Left lobe of liver (tissue), 2 donors: ENCODE data around the gene PAX5. TPM values are rescaled to one million over a fixed set of nuclear protein-coding genes. Genes with fewer than 3 reads are reported as not detected.

ENCODE experiments used
- ATAC-seq: fragments of 200-7000 bp; cut with Tn5 transposase; one replicate; pipeline ENCODE4 v1.9.1; 2020; ENCODE audit warnings: mild to moderate bottlenecking, moderate library complexity
- DNase-seq: peaks from one replicate; pipeline ENCODE4 v3.0.0-alpha.2; 2020; ENCODE audit warnings: low spot score
- total RNA-seq: library from RNA; stranded (reverse); gene quantifications from one replicate; pipeline ENCODE4 v1.2.1, GENCODE V29; 2021
- donor health status: DM: no; HTN: no; CAD: no; lungs with moderate emphysema.
- donor health status: DM: no; HTN: yes; CAD: no.

The PAX5 gene
- total RNA-seq, 1 donor from 2014 or later, result 0.05 TPM

- DNase-seq, result no peak
- no peak for ATAC-seq
Measured at GRCh38 chr9:36935768-36936497, 98.1 kb downstream of the PAX5 start.

GRCh38 chr9:36935332-36935731 is 98.7 kb downstream of the PAX5 start:
- DNase-seq (no peak), ATAC-seq (no peak)

GRCh38 chr9:36934478-36935065 is 99.5 kb downstream of the PAX5 start:
- ATAC-seq, result no peak
- DNase-seq, result no peak

- DNase-seq (no peak), ATAC-seq (no peak)
Measured at GRCh38 chr9:36933676-36934215, 100.3 kb downstream of the PAX5 start.

GRCh38 chr9:36932198-36932597 is 101.9 kb downstream of the PAX5 start:
- DNase-seq (no peak), ATAC-seq (no peak)

- no peak for ATAC-seq
Measured at GRCh38 chr9:36930941-36931340, 103.1 kb downstream of the PAX5 start.

GRCh38 chr9:36929350-36929675 is 104.8 kb downstream of the PAX5 start:
- no peak for ATAC-seq
- peak; percentile 16 for DNase-seq

More at GRCh38 chr9:36930941-36931340, 103.1 kb downstream of the PAX5 start:
- no peak for DNase-seq

GRCh38 chr9:36928670-36929349 is 105.3 kb downstream of the PAX5 start:
- ATAC-seq (no peak), DNase-seq (no peak)

- ATAC-seq (no peak), DNase-seq (no peak)
Measured at GRCh38 chr9:36928210-36928609, 105.9 kb downstream of the PAX5 start.

- DNase-seq (no peak), ATAC-seq (no peak)
Measured at GRCh38 chr9:36924757-36925432, 109.2 kb downstream of the PAX5 start.

- ATAC-seq (no peak), DNase-seq (no peak)
Measured at GRCh38 chr9:36924071-36924470, 110.0 kb downstream of the PAX5 start.

- ATAC-seq, result no peak
- no peak for DNase-seq
Measured at GRCh38 chr9:36923025-36923625, 110.9 kb downstream of the PAX5 start.

GRCh38 chr9:36922548-36922947 is 111.5 kb downstream of the PAX5 start:
- DNase-seq (no peak), ATAC-seq (no peak)

GRCh38 chr9:36914212-36914577 is 119.9 kb downstream of the PAX5 start:
- ATAC-seq, result peak; percentile 47
- no peak for DNase-seq

- DNase-seq (no peak), ATAC-seq (no peak)
Measured at GRCh38 chr9:36913393-36914211, 120.5 kb downstream of the PAX5 start.

- no peak for DNase-seq
Measured at GRCh38 chr9:36912620-36913019, 121.4 kb downstream of the PAX5 start.

GRCh38 chr9:36911601-36912412 is 122.3 kb downstream of the PAX5 start:
- ATAC-seq, result no peak

More at GRCh38 chr9:36912620-36913019, 121.4 kb downstream of the PAX5 start:
- ATAC-seq, result no peak

GRCh38 chr9:36911037-36911436 is 123.0 kb downstream of the PAX5 start:
- ATAC-seq, result no peak

More at GRCh38 chr9:36911601-36912412, 122.3 kb downstream of the PAX5 start:
- DNase-seq, result no peak

GRCh38 chr9:36906492-36906891 is 127.6 kb downstream of the PAX5 start:
- ATAC-seq (no peak), DNase-seq (no peak)

More at GRCh38 chr9:36911037-36911436, 123.0 kb downstream of the PAX5 start:
- DNase-seq, result no peak
